Right forelimb (tissue), 1 donor: ENCODE measurements around the gene AKIRIN1.
"Not testable (repeated sequence)": the region's sequence is repeated elsewhere in the genome, so short reads cannot be mapped to it uniquely, and the experiment has no call there.

ENCODE experiments used
- DNase-seq: peaks from one replicate; pipeline ENCODE4 v3.0.0-alpha.2; 2018

The AKIRIN1 gene

GRCh38 chr1:39046613-39047210 lies 55.6 kb downstream of the AKIRIN1 start:
- no peak for DNase-seq

- no peak for DNase-seq
Measured at GRCh38 chr1:39047374-39048229, 56.5 kb downstream of the AKIRIN1 start.

- no peak for DNase-seq
Measured at GRCh38 chr1:39048745-39049370, 57.8 kb downstream of the AKIRIN1 start.

- no peak for DNase-seq
Measured at GRCh38 chr1:39050001-39050400, 58.9 kb downstream of the AKIRIN1 start.

- DNase-seq = not testable (repeated sequence)
Measured at GRCh38 chr1:39051193-39051850, 60.2 kb downstream of the AKIRIN1 start.

- DNase-seq = no peak
Measured at GRCh38 chr1:39051956-39052355, 60.9 kb downstream of the AKIRIN1 start.

- not testable (repeated sequence) for DNase-seq
Measured at GRCh38 chr1:39055213-39055710, 64.2 kb downstream of the AKIRIN1 start.
